ELR (cell line): Measurements from ENCODE around the gene LRRN4CL.
"Not testable (repeated sequence)": the region's sequence is repeated elsewhere in the genome, so short reads cannot be mapped to it uniquely, and the experiment has no call there.

ENCODE experiments used
- DNase-seq: peaks from one replicate; pipeline ENCODE4 v3.0.0-alpha.2; 2015; ENCODE audit warnings: low read depth

Gene LRRN4CL

GRCh38 chr11:62689421-62690183 is at the start of gene LRRN4CL:
Gene LRRN4CL (minus strand): TSS chr11:62689530. CDS start chr11:62688508, 1,022 bp downstream.
- peak; percentile 70 for DNase-seq

GRCh38 chr11:62737196-62737595 is 47.9 kb upstream of the LRRN4CL start:
- no peak for DNase-seq

- DNase-seq = peak; percentile 61
Observed at GRCh38 chr11:62732830-62733229, 43.5 kb upstream of the LRRN4CL start.

- DNase-seq = not testable (repeated sequence)
Observed at GRCh38 chr11:62730076-62730475, 40.7 kb upstream of the LRRN4CL start.

GRCh38 chr11:62728171-62728988 is 39.0 kb upstream of the LRRN4CL start, which contains the start of gene TTC9C:
Gene TTC9C (plus strand): TSS chr11:62728486. CDS start chr11:62728849, 363 bp downstream.
- DNase-seq = peak; percentile 93

- DNase-seq = peak; percentile 99
Observed at GRCh38 chr11:62727872-62728170, 38.5 kb upstream of the LRRN4CL start.

GRCh38 chr11:62727165-62727871 is 38.0 kb upstream of the LRRN4CL start, which contains the start of gene HNRNPUL2:
Gene HNRNPUL2 (minus strand): TSS chr11:62727457. CDS start chr11:62727156, 301 bp downstream.
- DNase-seq = peak; percentile 99

GRCh38 chr11:62726915-62727164 is 37.5 kb upstream of the LRRN4CL start:
- DNase-seq = no peak

GRCh38 chr11:62726156-62726914 is 37.0 kb upstream of the LRRN4CL start:
- DNase-seq = no peak

GRCh38 chr11:62725646-62726045 is 36.3 kb upstream of the LRRN4CL start:
- peak; percentile 58 for DNase-seq

- DNase-seq = no peak
Observed at GRCh38 chr11:62724171-62724570, 34.8 kb upstream of the LRRN4CL start.

- peak; percentile 30 for DNase-seq
Observed at GRCh38 chr11:62721994-62722393, 32.7 kb upstream of the LRRN4CL start.

- DNase-seq = no peak
Observed at GRCh38 chr11:62719302-62719978, 30.1 kb upstream of the LRRN4CL start.

- no peak for DNase-seq
Observed at GRCh38 chr11:62716816-62717215, 27.5 kb upstream of the LRRN4CL start.

- no peak for DNase-seq
Observed at GRCh38 chr11:62716206-62716605, 26.9 kb upstream of the LRRN4CL start.

GRCh38 chr11:62715150-62716130 is 26.1 kb upstream of the LRRN4CL start:
- DNase-seq = no peak

- no peak for DNase-seq
Observed at GRCh38 chr11:62713343-62713742, 24.0 kb upstream of the LRRN4CL start.

- no peak for DNase-seq
Observed at GRCh38 chr11:62712861-62713260, 23.5 kb upstream of the LRRN4CL start.

GRCh38 chr11:62712276-62712812 is 23.0 kb upstream of the LRRN4CL start:
- no peak for DNase-seq

- peak; percentile 58 for DNase-seq
Observed at GRCh38 chr11:62710001-62710345, 20.6 kb upstream of the LRRN4CL start.
